Bronchial epithelial cell (primary cell): ENCODE data around the gene CEBPZ. TPM values are rescaled to one million over a fixed set of nuclear protein-coding genes. Genes with fewer than 3 reads are reported as not detected.
"Not testable (repeated sequence)": the region's sequence is repeated elsewhere in the genome, so short reads cannot be mapped to it uniquely, and the experiment has no call there.

ENCODE experiments used
- DNase-seq: peaks from one replicate; pipeline ENCODE4 v3.0.0-alpha.2; 2010; ENCODE audit warnings: low read depth
- FAIRE-seq: peaks from 2 replicates; lab custom pipeline; 2011; peaks lifted over from hg19 to GRCh38; lab: Jason Lieb, UNC
- H3K27me3 ChIP-seq: 2 replicates; pipeline ENCODE4 v1.5.1; 2011; ENCODE audit warnings: low read length; ENCODE audit not compliant: control insufficient read depth, insufficient read depth
- H3K36me3 ChIP-seq: 2 replicates; pipeline ENCODE4 v1.5.1; 2011; ENCODE audit warnings: low read length; ENCODE audit not compliant: control insufficient read depth, insufficient read depth
- H3K4me3 ChIP-seq: 2 replicates; pipeline ENCODE4 v1.5.1; 2011; ENCODE audit warnings: mild to moderate bottlenecking, low read depth, low read length, control low read depth
- CTCF ChIP-seq: IDR thresholded peaks from 2 replicates; pipeline ENCODE4 v1.5.1; 2011; ENCODE audit warnings: mild to moderate bottlenecking, moderate library complexity, low read length, control low read depth, inconsistent platforms; ENCODE audit not compliant: insufficient read depth, severe bottlenecking
- total RNA-seq: library from RNA; depleted of rRNA; stranded (reverse); fragments of >200 nt; gene quantifications from 2 replicates; pipeline ENCODE4 v1.2.1, GENCODE V29; 2014

The CEBPZ gene
- total RNA-seq, 1 donor from 2014 or later, result 62.9 TPM

- no peak overlapping the region for H3K4me3 ChIP-seq
- no peak for TF ChIP-seq CTCF
- H3K36me3 ChIP-seq, result peaks cover 7% of the 10 kb centered on the region
- DNase-seq, result no peak
- no peaks in the 10 kb centered on the region for H3K27me3 ChIP-seq
- no peak for FAIRE-seq
Measured at GRCh38 chr2:37224063-37224462, 7.3 kb downstream of the CEBPZ start.

- H3K27me3 ChIP-seq, result no peaks in the 10 kb centered on the region
- TF ChIP-seq CTCF, result no peak
- peaks cover 3% of the 10 kb centered on the region for H3K36me3 ChIP-seq
- no peak for FAIRE-seq
- no peak for DNase-seq
- H3K4me3 ChIP-seq, result no peak overlapping the region
Measured at GRCh38 chr2:37223131-37223530, 8.3 kb downstream of the CEBPZ start.

GRCh38 chr2:37219046-37219445, 12.3 kb downstream of the CEBPZ start:
- FAIRE-seq (peak; percentile 50), DNase-seq (peak; percentile 91)
- peaks cover 1% of the 10 kb centered on the region for H3K36me3 ChIP-seq
- TF ChIP-seq CTCF, result no peak
- H3K4me3 ChIP-seq, result no peak overlapping the region
- H3K27me3 ChIP-seq, result no peaks in the 10 kb centered on the region

GRCh38 chr2:37215250-37215649, 16.1 kb downstream of the CEBPZ start:
- no peak for TF ChIP-seq CTCF
- no peaks in the 10 kb centered on the region for H3K27me3 ChIP-seq
- no peak for FAIRE-seq
- no peak for DNase-seq
- H3K4me3 ChIP-seq, result no peak overlapping the region
- H3K36me3 ChIP-seq, result peaks cover 3% of the 10 kb centered on the region

GRCh38 chr2:37211939-37212338, 19.5 kb downstream of the CEBPZ start:
- TF ChIP-seq CTCF, result no peak
- Histone ChIP-seq H3K36me3 (peaks cover 3% of the 10 kb centered on the region), H3K4me3 (no peak overlapping the region), H3K27me3 (no peaks in the 10 kb centered on the region)
- DNase-seq (no peak), FAIRE-seq (no peak)

- Histone ChIP-seq H3K4me3 (no peak overlapping the region), H3K36me3 (peaks cover 4% of the 10 kb centered on the region), H3K27me3 (no peaks in the 10 kb centered on the region)
- no peak for TF ChIP-seq CTCF
- FAIRE-seq (no peak), DNase-seq (no peak)
Measured at GRCh38 chr2:37211212-37211611, 20.2 kb downstream of the CEBPZ start.

GRCh38 chr2:37206760-37207159, 24.6 kb downstream of the CEBPZ start:
- not testable (repeated sequence) for DNase-seq, H3K36me3 ChIP-seq, FAIRE-seq, H3K27me3 ChIP-seq, H3K4me3 ChIP-seq
